Breast epithelium (tissue), 3 donors: ENCODE data around the gene BRINP3.

Source experiments
- CTCF ChIP-seq, 3 donors: fragments of 450-650 bp; IDR thresholded peaks; one replicate each; pipeline ENCODE4 v1.5.1; 2016 to 2017; ENCODE audit warnings: antibody characterized with exemption in 3 of 3, mild to moderate bottlenecking in 3 of 3, moderate library complexity in 3 of 3
- POLR2A ChIP-seq: fragments of 450-650 bp; IDR thresholded peaks from one replicate; pipeline ENCODE4 v1.6.1; 2016; ENCODE audit warnings: antibody characterized with exemption, mild to moderate bottlenecking, moderate library complexity
- POLR2AphosphoS5 ChIP-seq, 3 donors: sonication (generic); formaldehyde crosslinking; IDR thresholded peaks; one replicate each; pipeline ENCODE4 v1.6.1; 2017; ENCODE audit warnings: antibody characterized with exemption in 3 of 3

- TF ChIP-seq CTCF (IDR thresholded peaks at IDR 0.05), result no peak
- TF ChIP-seq POLR2A, result no peak
- TF ChIP-seq POLR2AphosphoS5 (IDR thresholded peaks at IDR 0.05), result no peak
Measured at GRCh38 chr1:190126728-190127127, 350.9 kb downstream of the BRINP3 start.
